Astrocyte of the cerebellum (primary cell): ENCODE results near the gene ZNF385C.

Source experiments
- DNase-seq: peaks from one replicate; pipeline ENCODE4 v3.0.0-alpha.2; 2011; ENCODE audit warnings: low read depth
- H3K4me3 ChIP-seq: 2 replicates; pipeline ENCODE4 v1.5.1; 2011; ENCODE audit warnings: mild to moderate bottlenecking, low read depth, low read length, moderate library complexity
- in situ Hi-C: cut with HindIII; loops from 2 replicates; pipeline ENCODE4 v1.10.0; 2017; ENCODE audit warnings: low sequenced_read_pairs
- TF ChIP-seq, protein P1 (sequence below): IDR thresholded peaks from 2 replicates; pipeline ENCODE4 v1.5.1; 2012; ENCODE audit warnings: low read length, low read depth, moderate library complexity, mild to moderate bottlenecking; ENCODE audit errors: missing control alignments

Gene ZNF385C

GRCh38 chr17:42087042-42087701 is 11.1 kb downstream of the ZNF385C start:
- no peak for DNase-seq
- TF ChIP-seq, protein P1, sequence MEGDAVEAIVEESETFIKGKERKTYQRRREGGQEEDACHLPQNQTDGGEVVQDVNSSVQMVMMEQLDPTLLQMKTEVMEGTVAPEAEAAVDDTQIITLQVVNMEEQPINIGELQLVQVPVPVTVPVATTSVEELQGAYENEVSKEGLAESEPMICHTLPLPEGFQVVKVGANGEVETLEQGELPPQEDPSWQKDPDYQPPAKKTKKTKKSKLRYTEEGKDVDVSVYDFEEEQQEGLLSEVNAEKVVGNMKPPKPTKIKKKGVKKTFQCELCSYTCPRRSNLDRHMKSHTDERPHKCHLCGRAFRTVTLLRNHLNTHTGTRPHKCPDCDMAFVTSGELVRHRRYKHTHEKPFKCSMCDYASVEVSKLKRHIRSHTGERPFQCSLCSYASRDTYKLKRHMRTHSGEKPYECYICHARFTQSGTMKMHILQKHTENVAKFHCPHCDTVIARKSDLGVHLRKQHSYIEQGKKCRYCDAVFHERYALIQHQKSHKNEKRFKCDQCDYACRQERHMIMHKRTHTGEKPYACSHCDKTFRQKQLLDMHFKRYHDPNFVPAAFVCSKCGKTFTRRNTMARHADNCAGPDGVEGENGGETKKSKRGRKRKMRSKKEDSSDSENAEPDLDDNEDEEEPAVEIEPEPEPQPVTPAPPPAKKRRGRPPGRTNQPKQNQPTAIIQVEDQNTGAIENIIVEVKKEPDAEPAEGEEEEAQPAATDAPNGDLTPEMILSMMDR = no peak
- no peak overlapping the region for H3K4me3 ChIP-seq
- in situ Hi-C loops = no loop called here

DNA sequence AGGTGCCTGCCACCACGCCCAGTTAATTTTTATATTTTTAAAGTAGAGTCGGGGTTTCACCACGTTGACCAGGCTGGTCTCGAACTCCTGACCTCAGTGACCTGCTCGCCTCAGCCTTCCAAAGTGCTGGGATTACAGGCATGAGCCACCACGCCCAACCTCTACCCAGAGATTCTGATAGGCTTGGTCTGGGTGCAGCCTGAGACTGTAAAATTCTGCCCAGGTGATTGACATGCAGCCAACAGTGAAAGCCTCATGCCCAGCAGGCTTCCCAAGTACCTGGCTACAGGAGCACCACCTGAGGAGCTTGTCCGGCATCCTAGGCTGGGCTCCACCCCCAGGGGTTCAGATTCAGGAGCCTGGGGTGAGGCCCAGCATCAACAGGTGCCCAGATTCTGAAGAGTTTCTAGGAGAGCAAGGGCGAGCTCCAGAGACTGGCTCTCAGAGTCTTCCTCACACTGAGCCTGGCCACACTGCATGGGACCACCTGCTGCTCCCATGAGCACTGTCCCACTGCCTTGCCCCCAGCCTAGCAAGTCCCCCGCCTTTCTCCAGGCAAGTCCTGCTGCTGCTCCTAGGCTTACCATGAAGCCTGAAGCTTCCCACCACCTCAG is 16.6 kb downstream of the ZNF385C start:
- TF ChIP-seq, protein P1 = no peak
- no peak overlapping the region for H3K4me3 ChIP-seq
- in situ Hi-C loops = loop anchor here (5.0 kb wide), 1 partner anchor 54 kb away; no protein-coding TSS in a partner anchor
- DNase-seq = no peak

DNA sequence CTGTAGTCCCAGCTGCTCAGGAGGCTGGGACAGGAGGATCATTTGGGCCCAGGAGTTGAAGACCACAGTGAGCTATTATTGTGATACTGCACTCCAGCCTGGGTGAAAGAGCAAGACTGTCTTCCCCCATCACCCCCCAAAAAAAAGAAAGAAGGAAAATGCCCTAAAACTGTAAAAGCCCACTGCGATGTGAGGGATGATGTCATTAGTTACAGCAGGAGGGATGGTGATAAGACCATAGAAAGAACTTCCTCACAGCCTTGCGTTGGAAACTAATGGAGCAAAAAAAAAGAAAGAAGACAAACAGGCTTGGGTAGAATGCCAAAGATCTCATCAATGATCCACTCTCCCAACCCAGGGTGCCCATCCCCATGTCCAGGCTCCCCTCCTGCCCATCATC is 18.7 kb downstream of the ZNF385C start:
- TF ChIP-seq, protein P1 = no peak
- DNase-seq = no peak
- in situ Hi-C loops = no loop called here
- no peak overlapping the region for H3K4me3 ChIP-seq

DNA sequence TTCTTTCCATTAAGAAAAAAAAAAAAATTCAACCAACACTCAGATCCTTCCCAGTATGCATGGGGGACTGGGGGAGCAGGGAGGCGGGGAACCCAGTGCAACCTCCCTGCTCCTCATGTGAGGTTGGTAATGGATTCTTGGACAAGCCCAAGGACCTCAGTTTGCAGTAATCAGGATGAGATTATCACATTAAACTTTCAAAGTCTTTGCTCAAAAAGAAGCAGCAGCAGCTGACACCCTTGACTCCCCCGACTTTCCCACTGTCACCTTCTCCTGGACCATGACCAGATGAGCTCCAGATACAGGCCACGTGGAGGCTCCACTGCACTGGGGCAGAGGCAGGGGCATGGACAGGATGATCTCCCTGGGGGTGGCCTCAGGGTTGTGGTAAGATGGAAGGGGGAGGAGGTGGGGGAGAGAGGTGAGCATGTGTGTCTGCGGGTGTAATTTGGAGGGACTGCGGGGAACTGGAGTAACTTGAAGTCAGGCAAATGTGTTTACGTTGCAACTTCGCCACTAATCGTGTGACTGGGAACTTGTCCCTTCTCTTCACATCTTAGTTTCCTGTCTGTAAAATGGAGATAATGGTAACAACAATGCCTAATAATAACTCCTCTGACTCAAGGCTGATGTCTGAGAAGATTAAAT is 19.8 kb downstream of the ZNF385C start:
- in situ Hi-C loops = no loop called here
- no peak for DNase-seq
- TF ChIP-seq, protein P1 = no peak
- H3K4me3 ChIP-seq = no peak overlapping the region

- no peak for DNase-seq
- H3K4me3 ChIP-seq = no peak overlapping the region
- in situ Hi-C loops = no loop called here
- TF ChIP-seq, protein P1 = no peak
Observed at GRCh38 chr17:42077755-42078154, 20.5 kb downstream of the ZNF385C start.

GRCh38 chr17:42076797-42077559 is 21.3 kb downstream of the ZNF385C start:
- DNase-seq = no peak
- no peak overlapping the region for H3K4me3 ChIP-seq
- in situ Hi-C loops = no loop called here
- TF ChIP-seq, protein P1 = no peak
